UCSD-AML1 (cell line): ENCODE results near the gene CDC123.
"Not testable (repeated sequence)": the region's sequence is repeated elsewhere in the genome, so short reads cannot be mapped to it uniquely, and the experiment has no call there.

ENCODE experiments used
- DNase-seq: peaks from one replicate; lab custom pipeline; 2025; ENCODE audit not compliant: unreplicated experiment; lab: John Stamatoyannopoulos, UW

Gene CDC123

DNA sequence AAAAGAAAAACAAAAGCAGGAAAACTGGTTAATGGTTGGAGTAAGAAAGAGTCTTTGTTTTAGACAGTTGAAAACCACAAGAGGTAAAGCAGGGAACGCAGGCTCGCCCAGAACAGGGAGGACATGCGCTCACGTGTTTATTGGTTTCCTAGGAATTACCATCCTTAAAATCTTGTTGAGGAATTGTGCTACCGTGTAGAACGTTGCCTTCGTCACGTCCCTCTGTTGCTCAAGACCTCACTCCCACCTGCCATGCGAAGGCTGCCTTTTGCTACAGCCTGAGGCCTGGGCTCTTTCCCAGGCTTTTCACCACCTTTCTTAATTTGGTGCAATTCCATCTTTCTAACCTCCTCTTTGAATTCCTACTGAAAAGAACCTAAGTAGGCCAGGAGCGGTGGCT, 91.8 kb downstream of the CDC123 start:
- no peak for DNase-seq

- not testable (repeated sequence) for DNase-seq
These were observed 101.8 kb downstream of the CDC123 start for GRCh38 chr10:12297784-12298183.

- DNase-seq, result no peak
These were observed 103.4 kb downstream of the CDC123 start for GRCh38 chr10:12299222-12299965.
